Measurements from ENCODE around the gene KCNE5.
"Not testable (repeated sequence)": the region's sequence is repeated elsewhere in the genome, so short reads cannot be mapped to it uniquely, and the experiment has no call there.

The KCNE5 gene

GRCh38 chrX:109614951-109615350, 10.0 kb downstream of the KCNE5 start:
- DNase-seq (ENCODE audit: low spot score), result no peak

GRCh38 chrX:109601486-109601885, 23.5 kb downstream of the KCNE5 start:
- DNase-seq (ENCODE audit: low spot score), result no peak

GRCh38 chrX:109600237-109600651, 24.7 kb downstream of the KCNE5 start:
- no peak for DNase-seq (ENCODE audit: low spot score)

GRCh38 chrX:109596015-109596414, 29.0 kb downstream of the KCNE5 start:
- no peak for DNase-seq (ENCODE audit: low spot score)

GRCh38 chrX:109590176-109590575, 34.8 kb downstream of the KCNE5 start:
- DNase-seq (ENCODE audit: low spot score), result no peak

GRCh38 chrX:109585488-109585887, 39.5 kb downstream of the KCNE5 start:
- no peak for DNase-seq (ENCODE audit: low spot score)

GRCh38 chrX:109578916-109579315, 46.1 kb downstream of the KCNE5 start:
- DNase-seq (ENCODE audit: low spot score), result no peak

- no peak for DNase-seq (ENCODE audit: low spot score)
Observed at GRCh38 chrX:109577055-109577454, 47.9 kb downstream of the KCNE5 start.

- DNase-seq (ENCODE audit: low spot score), result not testable (repeated sequence)
Observed at GRCh38 chrX:109576083-109576482, 48.9 kb downstream of the KCNE5 start.

Measured in activated CD4-positive, alpha-beta T cell treated with anti-CD3 and anti-CD28 coated beads, Interleukin-2, Interleukin-4, amounts not matched to agents 100 ng/mL and 50 ng/mL, durations not matched to agents 16 hours and 8 hours (primary cell).